ENCODE data around the gene NAE1. TPM values are rescaled to one million over a fixed set of nuclear protein-coding genes. Genes with fewer than 3 reads are reported as not detected.

Gene NAE1
- total RNA-seq, 1 donor from 2014 or later: 83.1 TPM

- intact Hi-C loops (cut with micrococcal nuclease): no loop called here
Measured at GRCh38 chr16:66850115-66850815, 19.5 kb upstream of the NAE1 start.

GRCh38 chr16:66849549-66849948 is 18.8 kb upstream of the NAE1 start:
- intact Hi-C loops (cut with micrococcal nuclease): no loop called here

GRCh38 chr16:66849021-66849420 is 18.2 kb upstream of the NAE1 start:
- intact Hi-C loops (cut with micrococcal nuclease): no loop called here

GRCh38 chr16:66848172-66848571 is 17.4 kb upstream of the NAE1 start:
- intact Hi-C loops (cut with micrococcal nuclease): no loop called here

- intact Hi-C loops (cut with micrococcal nuclease): no loop called here
Measured at GRCh38 chr16:66847533-66848067, 16.8 kb upstream of the NAE1 start.

- intact Hi-C loops (cut with micrococcal nuclease): no loop called here
Measured at GRCh38 chr16:66846831-66847230, 16.1 kb upstream of the NAE1 start.

- intact Hi-C loops (cut with micrococcal nuclease): no loop called here
Measured at GRCh38 chr16:66846266-66846665, 15.5 kb upstream of the NAE1 start.

GRCh38 chr16:66845791-66846221 is 15.0 kb upstream of the NAE1 start:
- intact Hi-C loops (cut with micrococcal nuclease): no loop called here

GRCh38 chr16:66845080-66845410 is 14.3 kb upstream of the NAE1 start:
- intact Hi-C loops (cut with micrococcal nuclease): no loop called here

- intact Hi-C loops (cut with micrococcal nuclease): no loop called here
Measured at GRCh38 chr16:66844342-66845079, 13.7 kb upstream of the NAE1 start, which contains the start of gene CA7. CA7 (plus strand) TSS chr16:66844414; CDS start chr16:66844488, 74 bp downstream.

- intact Hi-C loops (cut with micrococcal nuclease): no loop called here
Measured at GRCh38 chr16:66844009-66844341, 13.2 kb upstream of the NAE1 start.

GRCh38 chr16:66843191-66843590 is 12.4 kb upstream of the NAE1 start:
- intact Hi-C loops (cut with micrococcal nuclease): no loop called here

GRCh38 chr16:66842765-66843164 is 12.0 kb upstream of the NAE1 start:
- intact Hi-C loops (cut with micrococcal nuclease): no loop called here

- intact Hi-C loops (cut with micrococcal nuclease): no loop called here
Measured at GRCh38 chr16:66841366-66841765, 10.6 kb upstream of the NAE1 start.

- intact Hi-C loops (cut with micrococcal nuclease): no loop called here
Measured at GRCh38 chr16:66840883-66841282, 10.1 kb upstream of the NAE1 start.

GRCh38 chr16:66834746-66835145 is 4.0 kb upstream of the NAE1 start:
- intact Hi-C loops (cut with micrococcal nuclease): no loop called here

GRCh38 chr16:66832661-66833305 is 2.0 kb upstream of the NAE1 start:
- intact Hi-C loops (cut with micrococcal nuclease): no loop called here

GRCh38 chr16:66832190-66832589 is 1.4 kb upstream of the NAE1 start:
- intact Hi-C loops (cut with micrococcal nuclease): no loop called here

GRCh38 chr16:66824006-66824405 is 6.8 kb downstream of the NAE1 start:
- intact Hi-C loops (cut with micrococcal nuclease): no loop called here

- intact Hi-C loops (cut with micrococcal nuclease): no loop called here
Measured at GRCh38 chr16:66814734-66815133, 16.0 kb downstream of the NAE1 start.

- intact Hi-C loops (cut with micrococcal nuclease): no loop called here
Measured at GRCh38 chr16:66811043-66811442, 19.7 kb downstream of the NAE1 start.

GRCh38 chr16:66810391-66810790 is 20.4 kb downstream of the NAE1 start:
- intact Hi-C loops (cut with micrococcal nuclease): no loop called here

Measured in T-helper 2 cell treated with Interferon-gamma antibody and Interleukin-4, amounts not matched to agents 100 ng/mL and 5 ng/mL, for 36 hours (primary cell).